Hematopoietic multipotent progenitor cell treated with erythropoietin and hydrocortisone succinate and interleukin-3 and kit ligand, for 15 days (in vitro differentiated cells): ENCODE measurements around the gene TLR7.

Experiments used
- DNase-seq: peaks from one replicate; pipeline ENCODE4 v3.0.0-alpha.2; 2015; ENCODE audit warnings: low spot score

Gene TLR7

DNA sequence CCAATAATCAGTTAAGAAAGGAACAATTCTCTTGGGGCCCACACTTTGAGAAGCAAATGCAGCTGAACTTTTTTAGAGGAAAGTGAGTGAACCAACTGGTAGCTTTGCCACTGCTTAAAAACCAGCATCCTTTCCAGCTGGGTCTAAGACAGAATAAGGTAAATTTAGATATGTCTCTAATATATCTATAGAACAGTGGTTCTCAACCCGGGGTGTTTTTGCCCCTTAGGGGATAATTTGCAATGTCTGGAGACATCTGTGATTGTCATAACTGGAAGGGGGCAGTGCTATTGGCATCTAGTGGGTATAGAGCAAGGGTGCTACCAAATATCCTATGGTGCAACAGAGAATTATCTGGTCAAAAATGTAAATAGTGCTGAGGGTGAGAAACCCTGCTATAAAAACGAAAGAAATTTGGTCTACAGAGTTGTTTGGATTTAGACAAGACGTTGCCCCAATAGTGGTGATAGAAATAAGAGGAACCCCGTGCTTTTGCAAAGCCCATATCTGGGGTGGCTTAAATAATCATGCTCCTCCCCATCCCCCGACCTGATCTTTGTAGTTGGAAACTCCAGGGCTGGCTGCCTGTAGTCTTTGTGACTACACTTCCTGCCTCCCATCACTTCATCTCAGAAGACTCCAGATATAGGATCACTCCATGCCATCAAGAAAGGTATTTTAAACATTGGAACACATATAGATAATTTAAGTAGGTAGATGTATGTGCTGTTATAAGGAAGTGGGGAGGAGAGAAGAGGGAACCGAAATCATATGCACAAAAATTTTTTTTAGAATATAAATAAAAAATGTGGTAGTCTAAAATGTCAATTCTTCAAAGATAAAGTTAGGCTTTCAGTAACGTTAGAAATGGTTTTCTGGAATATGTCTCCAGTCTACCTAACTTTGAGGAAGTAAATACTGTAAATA is at the start of gene TLR7:
Gene TLR7 (plus strand): TSS at position 622 of the 927 bp plus-strand sequence. CDS start 507 bp downstream, outside the sequence.
- DNase-seq: no peak

DNA sequence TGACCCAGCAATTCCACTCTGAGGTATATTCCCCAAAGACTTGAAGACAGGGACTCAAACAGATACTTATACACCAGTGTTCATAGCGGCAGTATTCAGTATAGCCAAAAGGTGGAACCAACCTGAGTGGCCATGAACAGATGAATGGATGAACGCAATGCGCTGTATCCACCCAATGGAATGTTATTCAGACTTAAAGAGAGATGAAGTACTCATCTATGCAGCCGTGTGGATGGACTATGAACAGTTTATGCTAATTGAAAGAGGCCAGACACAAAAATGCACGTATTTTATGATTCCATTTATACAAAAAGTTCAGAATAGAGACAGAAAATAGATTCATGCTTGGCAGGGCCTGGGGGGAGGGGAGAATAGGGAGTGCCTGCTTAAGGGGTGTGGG is 49.3 kb upstream of the TLR7 start:
- no peak for DNase-seq

DNA sequence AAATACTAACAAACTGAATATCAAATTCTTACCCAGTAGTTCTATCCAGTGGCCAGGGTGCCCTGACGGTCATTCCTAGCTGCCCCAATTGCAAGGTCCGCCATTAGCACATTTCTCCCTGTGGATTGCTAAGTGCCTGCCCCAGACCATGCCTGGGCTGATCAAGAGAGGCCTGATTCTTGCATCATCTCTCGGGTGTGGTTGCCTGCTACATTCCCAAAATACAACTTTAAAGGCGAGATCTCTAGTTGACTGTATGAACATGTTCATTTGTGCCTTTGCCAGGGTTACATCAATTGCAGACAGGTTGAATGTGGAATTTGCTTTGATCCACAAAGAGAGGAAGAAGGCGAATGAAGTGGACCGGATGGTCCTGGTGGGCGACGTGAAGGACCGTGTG is 47.6 kb upstream of the TLR7 start:
- no peak for DNase-seq

DNA sequence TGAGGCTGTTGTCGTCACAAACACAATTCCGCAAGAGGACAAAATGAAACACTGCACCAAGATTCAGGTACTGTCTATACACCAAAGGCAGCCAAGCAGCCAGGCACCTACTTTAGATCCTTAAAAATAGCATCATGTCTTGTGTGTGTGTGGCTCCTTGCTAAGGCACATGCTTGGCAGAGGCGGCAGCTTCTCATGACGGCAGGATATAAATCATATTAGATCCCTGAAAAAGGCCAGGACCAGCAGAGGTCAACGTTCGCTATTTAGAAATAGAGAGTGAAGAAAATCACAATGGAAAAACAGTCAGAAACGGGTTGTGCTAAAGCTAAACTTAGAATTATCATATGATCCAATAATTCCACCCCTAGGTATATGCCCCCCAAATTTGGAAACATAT is 46.1 kb upstream of the TLR7 start:
- no peak for DNase-seq

DNA sequence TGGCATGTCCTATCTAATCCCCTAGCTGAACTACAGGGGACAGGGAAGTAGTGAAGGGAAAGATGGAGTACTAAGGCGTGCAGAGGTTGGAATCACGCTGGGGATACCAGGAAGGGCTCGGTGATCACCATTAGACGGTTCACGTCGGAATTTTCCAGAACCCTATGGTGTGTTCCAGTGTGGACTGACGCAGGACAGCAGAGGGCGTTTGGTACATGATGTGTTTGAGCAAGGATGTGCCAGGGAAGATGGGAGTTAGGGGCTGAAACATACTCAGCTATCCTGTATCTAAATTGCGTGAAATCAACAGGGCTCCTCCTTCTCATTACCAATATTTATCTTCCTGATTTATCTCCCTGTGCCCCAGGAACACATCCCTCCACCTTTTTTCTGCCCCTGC is 41.9 kb upstream of the TLR7 start:
- DNase-seq: no peak

DNA sequence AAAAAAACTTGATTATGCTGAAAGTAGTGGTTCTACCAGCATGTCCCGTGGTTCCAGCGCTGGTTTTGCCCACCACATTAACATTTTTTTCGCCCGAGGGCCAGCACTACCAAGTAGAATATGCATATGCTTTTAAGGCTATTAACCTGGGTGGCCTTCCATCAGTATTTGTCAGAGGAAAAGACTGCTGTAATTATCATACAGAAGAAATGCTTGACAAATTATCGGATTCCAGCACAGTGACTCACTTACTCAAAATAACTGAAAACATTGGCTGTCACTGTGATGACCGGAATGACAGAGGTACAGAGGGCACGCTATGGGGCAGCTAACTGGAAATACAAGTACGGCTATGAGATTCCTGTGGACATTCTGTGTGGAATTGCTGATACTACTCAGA is 41.1 kb upstream of the TLR7 start:
- no peak for DNase-seq

DNA sequence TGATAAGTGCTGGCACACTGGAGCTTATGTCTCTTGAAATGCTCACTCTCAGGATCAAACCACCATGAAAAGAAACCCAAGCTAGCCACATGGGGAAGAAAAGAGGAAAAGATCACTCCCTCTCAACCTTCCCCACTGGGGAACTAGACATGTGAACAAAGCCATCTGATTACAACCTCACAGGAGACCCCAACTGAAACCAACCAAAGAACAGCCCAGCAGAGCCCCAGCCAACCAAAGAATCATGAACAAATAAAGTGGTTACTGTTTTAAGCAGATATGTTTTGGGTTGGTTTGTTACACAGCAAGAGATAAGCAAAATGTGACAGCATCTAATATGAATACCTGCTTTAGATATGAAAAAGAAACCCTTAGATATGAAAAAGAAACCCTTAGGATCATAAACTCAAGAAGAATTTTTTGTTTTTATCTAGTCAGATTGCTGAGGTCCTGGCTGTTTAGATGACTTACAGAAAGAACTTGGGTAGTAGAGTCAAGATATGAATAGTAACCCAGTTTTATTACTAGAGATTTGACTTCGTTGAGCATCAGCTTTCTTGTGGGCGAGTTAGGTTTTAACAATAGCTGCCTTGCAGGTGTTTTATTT is 23.7 kb upstream of the TLR7 start:
- no peak for DNase-seq

DNA sequence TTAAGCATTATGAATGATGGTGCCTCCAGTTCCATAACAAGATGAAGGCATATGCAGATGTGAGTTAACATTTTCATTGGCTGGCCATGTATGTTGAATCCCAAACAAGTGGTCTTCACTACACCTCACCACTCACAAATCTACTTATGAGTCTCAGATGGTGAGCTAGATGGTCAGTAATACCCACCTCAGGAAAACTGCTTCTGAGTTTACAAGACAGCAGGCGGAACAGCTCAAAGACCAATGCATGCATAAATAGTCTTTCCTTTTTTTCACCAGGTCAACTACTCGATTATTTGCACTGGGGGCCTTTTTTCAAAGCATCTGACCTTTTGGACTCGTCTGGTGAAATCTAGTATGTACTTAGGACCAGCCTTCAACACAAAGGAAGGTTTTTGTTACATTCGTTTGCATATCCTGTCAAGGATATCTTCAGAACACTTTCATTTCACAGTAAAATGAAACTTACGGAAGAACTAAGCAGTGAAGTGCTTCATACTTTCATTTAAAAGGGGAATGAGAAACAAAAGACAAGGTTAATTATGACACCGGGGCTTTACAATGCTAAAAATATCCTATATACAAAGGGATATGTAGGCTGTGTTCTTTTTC is 23.1 kb upstream of the TLR7 start:
- no peak for DNase-seq

DNA sequence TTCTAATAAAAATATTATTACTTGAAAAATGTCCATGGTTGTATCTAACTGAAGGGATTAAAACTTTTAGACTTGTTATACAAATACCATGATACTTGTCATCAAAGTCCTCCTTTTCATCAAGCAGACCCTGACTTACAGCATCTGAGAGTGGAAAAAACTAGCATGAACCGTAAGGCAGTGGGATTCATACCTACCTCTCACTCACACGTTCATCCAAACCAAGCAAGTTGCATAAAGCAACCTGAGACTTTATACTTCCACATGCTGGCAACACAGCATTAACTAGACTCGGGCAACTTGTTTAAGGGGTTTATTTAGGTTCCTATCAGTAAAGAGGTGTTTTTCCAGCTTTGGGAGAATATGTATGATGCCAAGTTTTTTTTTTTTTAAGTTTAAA is 22.6 kb upstream of the TLR7 start:
- no peak for DNase-seq

DNA sequence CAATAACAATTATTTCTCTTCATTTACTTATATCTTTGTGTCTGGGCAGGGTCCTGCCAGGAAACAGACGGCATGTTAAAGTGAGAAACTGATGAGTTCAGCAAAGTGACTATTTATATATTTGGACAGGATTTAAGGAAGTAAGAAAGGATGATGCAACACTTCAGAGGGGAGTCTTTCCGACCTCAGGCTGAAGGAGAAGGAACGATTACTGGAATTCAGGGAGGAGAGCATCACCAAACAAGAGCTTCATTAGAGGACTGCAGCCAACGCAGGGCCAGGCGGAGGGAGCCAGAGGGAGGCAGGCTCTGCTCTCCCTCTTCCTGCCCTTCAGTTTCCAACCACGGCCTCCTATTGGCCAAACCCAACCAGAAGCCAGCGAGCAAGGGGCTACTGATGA is 1.5 kb upstream of the TLR7 start:
- DNase-seq: no peak

DNA sequence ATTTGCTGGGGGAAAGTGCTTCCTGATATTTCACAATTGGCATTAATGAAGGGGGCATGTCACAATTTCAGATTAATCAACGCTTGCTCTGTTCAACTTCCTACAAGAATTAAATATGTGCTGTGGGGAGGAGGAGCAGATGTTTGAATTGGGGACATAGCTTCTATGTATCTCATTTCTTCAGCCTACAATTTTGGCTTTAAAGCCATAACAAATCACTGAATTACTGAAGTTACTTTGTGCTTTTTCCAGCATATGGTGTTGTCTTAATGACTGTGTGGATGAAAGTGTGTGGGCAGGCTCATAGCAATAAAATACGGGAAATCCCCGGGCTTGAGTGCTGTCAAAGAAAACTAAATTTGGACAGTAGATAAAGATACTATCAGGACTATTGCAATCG is 813 bp downstream of the TLR7 start:
- DNase-seq: no peak

DNA sequence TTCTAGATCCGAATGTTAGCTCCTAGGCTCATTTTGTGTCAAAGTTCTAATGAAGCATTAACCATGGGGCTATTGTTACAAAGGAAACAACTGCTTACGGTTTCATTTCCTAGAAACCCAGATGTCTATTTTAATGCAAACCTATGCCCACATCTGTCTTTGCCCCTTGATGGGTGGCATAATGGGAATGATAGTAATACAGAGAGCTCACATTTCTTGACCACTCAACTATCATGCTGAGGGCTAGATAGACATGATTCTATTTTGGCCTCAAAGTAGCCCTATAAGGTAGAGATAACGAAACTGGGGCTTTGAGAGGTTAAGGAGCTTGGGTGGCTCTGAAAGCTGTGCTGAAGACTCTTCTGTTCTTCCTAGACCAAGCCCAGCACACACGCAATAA is 1.9 kb downstream of the TLR7 start:
- no peak for DNase-seq

DNA sequence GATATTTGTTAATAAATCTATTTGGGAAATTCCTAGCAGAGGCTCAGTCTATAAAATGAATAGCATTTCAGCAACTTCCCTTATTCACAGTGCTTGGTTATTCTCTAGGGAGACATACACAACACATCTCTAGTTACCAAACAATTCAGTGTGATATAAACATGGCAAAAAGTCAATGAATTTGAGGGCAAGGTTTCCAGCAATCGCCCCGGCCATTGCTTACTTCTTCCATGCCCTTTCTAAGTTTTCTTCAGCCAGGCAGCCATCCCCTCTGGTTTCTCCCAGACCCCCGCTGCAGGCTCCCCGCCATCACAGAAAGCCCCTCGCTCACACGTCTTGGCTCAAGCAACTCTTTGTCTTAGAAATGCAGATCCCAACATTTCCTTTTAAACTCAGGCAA is 4.4 kb downstream of the TLR7 start:
- no peak for DNase-seq

DNA sequence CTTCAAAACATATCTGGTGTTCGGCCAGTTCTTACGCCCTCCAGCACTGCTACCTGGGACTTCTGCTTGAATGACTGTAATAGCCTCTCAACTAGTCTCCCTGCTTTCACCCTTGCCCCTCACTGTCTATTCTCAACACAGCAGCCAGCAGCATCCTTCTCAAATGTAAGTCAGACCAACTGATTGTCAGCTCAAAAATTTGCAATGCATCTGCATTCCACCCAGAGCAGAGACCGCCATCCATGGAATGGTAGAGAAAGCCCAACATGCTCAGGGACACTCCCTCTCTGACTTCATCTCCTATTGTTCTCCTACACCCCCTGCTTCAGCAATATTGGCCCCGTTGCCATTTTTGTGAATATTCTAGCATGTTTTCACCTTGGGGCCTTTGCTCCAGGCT is 5.9 kb downstream of the TLR7 start:
- DNase-seq: no peak

DNA sequence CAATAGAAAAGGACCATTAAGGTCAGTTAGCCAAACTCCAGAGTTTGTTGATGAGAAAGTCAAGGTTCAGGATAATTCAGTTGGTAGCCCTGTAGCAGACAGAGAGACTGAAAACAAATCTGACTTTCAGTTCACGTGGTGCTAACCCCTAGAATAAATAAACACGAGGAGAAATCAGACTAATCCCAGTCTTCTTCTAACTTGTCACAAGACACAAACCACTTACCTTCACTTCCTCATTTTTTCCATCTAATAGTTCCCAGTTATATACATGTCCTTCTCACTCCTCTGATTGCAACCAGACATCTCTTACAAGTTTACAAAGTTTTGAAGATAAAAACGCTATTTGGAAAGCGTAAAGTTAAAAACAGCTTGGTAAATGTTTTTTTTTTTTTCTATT is 7.7 kb downstream of the TLR7 start:
- DNase-seq: no peak

DNA sequence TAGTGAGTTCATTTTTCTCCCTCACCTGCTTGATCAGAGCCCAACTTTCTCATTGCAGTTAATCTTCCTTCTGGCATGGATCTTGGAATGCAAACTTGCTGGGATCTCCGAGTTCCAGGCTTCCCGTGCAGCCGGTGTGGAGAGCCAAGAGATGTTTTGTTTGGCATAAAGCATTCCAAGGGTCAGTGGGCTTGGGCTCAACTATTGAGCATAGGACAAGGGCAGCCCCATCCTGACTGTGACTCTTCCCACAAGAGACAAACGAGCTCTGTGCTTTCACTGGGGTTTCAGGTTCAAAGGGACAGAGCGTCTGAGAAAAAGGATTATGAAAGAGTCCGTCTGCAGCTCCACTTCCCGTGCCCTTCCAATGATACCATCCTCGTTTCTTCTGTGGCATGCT is 10.5 kb downstream of the TLR7 start:
- DNase-seq: no peak

DNA sequence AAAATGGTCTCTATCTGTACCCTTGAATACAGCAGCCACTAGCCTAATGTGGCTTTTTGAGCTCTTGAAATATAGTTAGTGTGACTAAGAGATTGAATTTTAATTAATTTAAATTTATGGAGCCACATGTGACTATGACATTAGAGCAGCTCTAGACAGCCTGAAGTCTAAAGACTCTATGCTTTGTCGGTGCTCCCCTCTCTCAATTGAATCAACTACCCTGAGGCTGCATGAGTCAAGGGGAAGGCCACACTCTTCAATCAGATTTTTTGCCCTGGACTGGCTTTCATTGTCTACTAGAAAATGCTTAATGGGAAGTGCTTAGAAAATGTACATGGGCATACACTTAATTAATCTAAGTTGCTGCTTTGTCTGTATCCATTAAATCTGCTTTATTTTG is 11.7 kb downstream of the TLR7 start:
- DNase-seq: no peak

DNA sequence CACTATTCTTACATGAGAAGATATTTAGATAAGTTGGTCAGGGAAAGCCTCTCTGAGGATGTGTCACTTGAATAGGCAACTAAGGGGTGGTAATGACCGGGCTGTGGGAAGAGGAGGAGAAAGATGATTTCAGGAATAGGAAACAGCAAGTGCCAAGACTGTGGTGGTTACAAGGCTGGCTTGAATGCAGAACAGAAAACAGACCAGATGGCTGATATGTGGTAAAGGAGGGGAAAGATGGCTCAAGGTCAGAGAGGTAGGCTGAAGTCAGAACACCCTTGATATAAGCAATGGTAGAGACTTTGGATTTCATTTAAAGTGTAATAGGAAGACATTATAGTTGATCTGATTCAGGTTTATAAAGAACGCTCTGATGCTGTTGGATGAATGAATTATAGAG is 15.0 kb downstream of the TLR7 start:
- DNase-seq: no peak

DNA sequence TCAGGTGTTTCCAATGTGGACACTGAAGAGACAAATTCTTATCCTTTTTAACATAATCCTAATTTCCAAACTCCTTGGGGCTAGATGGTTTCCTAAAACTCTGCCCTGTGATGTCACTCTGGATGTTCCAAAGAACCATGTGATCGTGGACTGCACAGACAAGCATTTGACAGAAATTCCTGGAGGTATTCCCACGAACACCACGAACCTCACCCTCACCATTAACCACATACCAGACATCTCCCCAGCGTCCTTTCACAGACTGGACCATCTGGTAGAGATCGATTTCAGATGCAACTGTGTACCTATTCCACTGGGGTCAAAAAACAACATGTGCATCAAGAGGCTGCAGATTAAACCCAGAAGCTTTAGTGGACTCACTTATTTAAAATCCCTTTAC is 18.6 kb downstream of the TLR7 start:
- DNase-seq: no peak

DNA sequence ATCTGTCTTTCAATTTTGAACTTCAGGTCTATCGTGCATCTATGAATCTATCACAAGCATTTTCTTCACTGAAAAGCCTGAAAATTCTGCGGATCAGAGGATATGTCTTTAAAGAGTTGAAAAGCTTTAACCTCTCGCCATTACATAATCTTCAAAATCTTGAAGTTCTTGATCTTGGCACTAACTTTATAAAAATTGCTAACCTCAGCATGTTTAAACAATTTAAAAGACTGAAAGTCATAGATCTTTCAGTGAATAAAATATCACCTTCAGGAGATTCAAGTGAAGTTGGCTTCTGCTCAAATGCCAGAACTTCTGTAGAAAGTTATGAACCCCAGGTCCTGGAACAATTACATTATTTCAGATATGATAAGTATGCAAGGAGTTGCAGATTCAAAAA is 19.7 kb downstream of the TLR7 start:
- DNase-seq: no peak

DNA sequence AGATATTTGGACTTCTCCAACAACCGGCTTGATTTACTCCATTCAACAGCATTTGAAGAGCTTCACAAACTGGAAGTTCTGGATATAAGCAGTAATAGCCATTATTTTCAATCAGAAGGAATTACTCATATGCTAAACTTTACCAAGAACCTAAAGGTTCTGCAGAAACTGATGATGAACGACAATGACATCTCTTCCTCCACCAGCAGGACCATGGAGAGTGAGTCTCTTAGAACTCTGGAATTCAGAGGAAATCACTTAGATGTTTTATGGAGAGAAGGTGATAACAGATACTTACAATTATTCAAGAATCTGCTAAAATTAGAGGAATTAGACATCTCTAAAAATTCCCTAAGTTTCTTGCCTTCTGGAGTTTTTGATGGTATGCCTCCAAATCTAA is 20.3 kb downstream of the TLR7 start:
- DNase-seq: no peak

DNA sequence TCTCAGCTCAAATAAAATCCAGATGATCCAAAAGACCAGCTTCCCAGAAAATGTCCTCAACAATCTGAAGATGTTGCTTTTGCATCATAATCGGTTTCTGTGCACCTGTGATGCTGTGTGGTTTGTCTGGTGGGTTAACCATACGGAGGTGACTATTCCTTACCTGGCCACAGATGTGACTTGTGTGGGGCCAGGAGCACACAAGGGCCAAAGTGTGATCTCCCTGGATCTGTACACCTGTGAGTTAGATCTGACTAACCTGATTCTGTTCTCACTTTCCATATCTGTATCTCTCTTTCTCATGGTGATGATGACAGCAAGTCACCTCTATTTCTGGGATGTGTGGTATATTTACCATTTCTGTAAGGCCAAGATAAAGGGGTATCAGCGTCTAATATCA is 20.9 kb downstream of the TLR7 start:
- no peak for DNase-seq

DNA sequence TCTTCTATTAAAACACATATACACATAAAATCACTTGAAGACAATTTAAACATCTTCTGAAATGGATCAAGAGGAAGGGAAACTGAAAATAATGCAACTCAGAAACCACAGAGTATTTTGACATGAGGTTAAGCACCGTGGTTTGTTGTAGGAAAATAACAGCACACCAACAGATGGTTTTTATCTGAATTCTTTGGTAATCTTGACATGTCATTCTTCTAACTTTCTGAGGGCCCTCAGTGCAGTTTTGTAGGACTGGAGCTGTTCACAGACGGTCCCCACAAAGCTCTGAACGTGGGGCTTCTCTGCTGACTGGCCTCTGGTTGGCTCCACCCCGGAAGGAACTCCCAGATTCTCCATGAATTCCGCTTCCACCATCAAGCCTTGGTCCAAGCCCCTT is 23.6 kb downstream of the TLR7 start:
- DNase-seq: no peak
